ENCODE measurements around the gene FAF2.

FAF2 gene

GRCh38 chr5:176515396-176515795 lies 67.2 kb downstream of the FAF2 start:
- H3K4me3 ChIP-seq (replicated peaks; ENCODE audit: low read depth, low read length), result no peak overlapping the region
- TF ChIP-seq CTCF (IDR thresholded peaks at IDR 0.05; ENCODE audit: low read length, missing control alignments), result no peak
- no peak for DNase-seq (ENCODE audit: low read depth)

GRCh38 chr5:176517053-176517661 lies 69.0 kb downstream of the FAF2 start:
- H3K4me3 ChIP-seq (replicated peaks; ENCODE audit: low read depth, low read length), result no peak overlapping the region
- no peak for TF ChIP-seq CTCF (IDR thresholded peaks at IDR 0.05; ENCODE audit: low read length, missing control alignments)
- DNase-seq (ENCODE audit: low read depth), result no peak

GRCh38 chr5:176519810-176520720 lies 71.9 kb downstream of the FAF2 start:
- no peak for DNase-seq (ENCODE audit: low read depth)
- no peak overlapping the region for H3K4me3 ChIP-seq (replicated peaks; ENCODE audit: low read depth, low read length)
- no peak for TF ChIP-seq CTCF (IDR thresholded peaks at IDR 0.05; ENCODE audit: low read length, missing control alignments)

GRCh38 chr5:176521286-176521685 lies 73.1 kb downstream of the FAF2 start:
- DNase-seq (ENCODE audit: low read depth), result no peak
- TF ChIP-seq CTCF (IDR thresholded peaks at IDR 0.05; ENCODE audit: low read length, missing control alignments), result no peak
- no peak overlapping the region for H3K4me3 ChIP-seq (replicated peaks; ENCODE audit: low read depth, low read length)

GRCh38 chr5:176521699-176522263 lies 73.6 kb downstream of the FAF2 start:
- no peak for DNase-seq (ENCODE audit: low read depth)
- TF ChIP-seq CTCF (IDR thresholded peaks at IDR 0.05; ENCODE audit: low read length, missing control alignments), result no peak
- no peak overlapping the region for H3K4me3 ChIP-seq (replicated peaks; ENCODE audit: low read depth, low read length)

- DNase-seq (ENCODE audit: low read depth), result no peak
- no peak overlapping the region for H3K4me3 ChIP-seq (replicated peaks; ENCODE audit: low read depth, low read length)
- no peak for TF ChIP-seq CTCF (IDR thresholded peaks at IDR 0.05; ENCODE audit: low read length, missing control alignments)
Measured at GRCh38 chr5:176524138-176524537, 76.0 kb downstream of the FAF2 start.

Measured in fibroblast of pulmonary artery (primary cell).